Fibroblast of pulmonary artery (primary cell): ENCODE data around the gene TMC1.

Experiments used
- DNase-seq: peaks from one replicate; pipeline ENCODE4 v3.0.0-alpha.2; 2010; ENCODE audit warnings: low read depth
- H3K4me3 ChIP-seq: replicated peaks from 2 replicates; pipeline ENCODE4 v1.5.1; 2011; ENCODE audit warnings: low read depth, mild to moderate bottlenecking, control low read depth, low read length, moderate library complexity
- TF ChIP-seq, protein P1 (sequence below): IDR thresholded peaks from 2 replicates; pipeline ENCODE4 v1.5.1; 2011; ENCODE audit warnings: mild to moderate bottlenecking, control low read depth, low read length, inconsistent platforms; ENCODE audit errors: missing control alignments

Gene TMC1

DNA sequence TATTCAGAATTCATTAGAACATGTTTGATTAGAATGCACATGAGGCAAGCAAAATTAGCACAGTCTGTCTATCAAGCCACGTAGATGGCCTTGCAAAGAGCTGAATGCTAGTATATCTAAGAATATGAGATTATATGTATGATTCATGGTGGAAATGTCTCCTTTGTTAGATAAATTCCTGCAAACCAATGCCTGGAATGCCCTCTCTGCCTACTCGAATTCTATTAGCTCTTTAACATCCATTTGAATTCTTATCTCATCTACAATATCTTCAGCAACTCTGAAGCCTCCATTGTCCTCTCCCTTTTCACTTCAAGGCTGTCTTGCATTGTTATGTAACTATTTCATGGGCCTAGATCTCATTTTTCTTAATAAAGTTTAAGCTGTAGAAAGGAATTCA lies 205.5 kb downstream of the TMC1 start:
- TF ChIP-seq, protein P1, sequence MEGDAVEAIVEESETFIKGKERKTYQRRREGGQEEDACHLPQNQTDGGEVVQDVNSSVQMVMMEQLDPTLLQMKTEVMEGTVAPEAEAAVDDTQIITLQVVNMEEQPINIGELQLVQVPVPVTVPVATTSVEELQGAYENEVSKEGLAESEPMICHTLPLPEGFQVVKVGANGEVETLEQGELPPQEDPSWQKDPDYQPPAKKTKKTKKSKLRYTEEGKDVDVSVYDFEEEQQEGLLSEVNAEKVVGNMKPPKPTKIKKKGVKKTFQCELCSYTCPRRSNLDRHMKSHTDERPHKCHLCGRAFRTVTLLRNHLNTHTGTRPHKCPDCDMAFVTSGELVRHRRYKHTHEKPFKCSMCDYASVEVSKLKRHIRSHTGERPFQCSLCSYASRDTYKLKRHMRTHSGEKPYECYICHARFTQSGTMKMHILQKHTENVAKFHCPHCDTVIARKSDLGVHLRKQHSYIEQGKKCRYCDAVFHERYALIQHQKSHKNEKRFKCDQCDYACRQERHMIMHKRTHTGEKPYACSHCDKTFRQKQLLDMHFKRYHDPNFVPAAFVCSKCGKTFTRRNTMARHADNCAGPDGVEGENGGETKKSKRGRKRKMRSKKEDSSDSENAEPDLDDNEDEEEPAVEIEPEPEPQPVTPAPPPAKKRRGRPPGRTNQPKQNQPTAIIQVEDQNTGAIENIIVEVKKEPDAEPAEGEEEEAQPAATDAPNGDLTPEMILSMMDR: no peak
- H3K4me3 ChIP-seq: no peak overlapping the region
- DNase-seq: peak; percentile 11

DNA sequence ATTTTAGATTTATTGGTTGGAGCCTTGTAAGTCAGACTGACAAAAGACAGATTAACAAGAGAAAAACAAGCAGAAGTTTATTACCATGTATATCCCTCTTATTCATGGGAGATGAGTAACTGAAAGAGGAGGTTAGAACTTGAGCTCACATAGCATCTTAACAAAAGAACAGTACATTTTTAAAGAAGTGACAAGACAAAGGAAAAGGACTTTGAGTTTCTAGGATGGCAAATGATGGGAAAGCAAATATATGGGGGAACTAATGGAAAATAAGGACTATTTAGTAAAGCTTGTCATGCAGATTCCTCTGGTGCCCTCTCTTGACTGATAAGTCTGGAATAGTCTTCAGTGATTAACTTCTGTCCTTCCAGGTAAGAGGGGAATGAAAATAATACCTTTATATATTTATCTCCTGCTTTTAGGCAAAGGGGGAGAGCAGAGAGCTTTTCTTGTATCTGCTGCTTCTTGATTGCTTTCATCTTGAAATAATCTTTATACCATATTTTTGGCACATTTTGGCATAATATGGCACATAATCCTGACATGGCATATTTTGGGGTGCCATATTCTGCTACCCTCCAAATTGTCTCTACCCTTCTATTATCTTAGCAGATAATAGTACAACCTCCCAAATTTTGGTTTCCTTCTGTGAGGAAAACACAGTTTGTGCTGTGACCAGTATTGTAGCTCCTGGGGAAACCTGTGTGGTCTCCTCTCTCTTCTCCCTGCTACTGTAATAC lies 206.8 kb downstream of the TMC1 start:
- H3K4me3 ChIP-seq: no peak overlapping the region
- TF ChIP-seq, protein P1: no peak
- DNase-seq: no peak

DNA sequence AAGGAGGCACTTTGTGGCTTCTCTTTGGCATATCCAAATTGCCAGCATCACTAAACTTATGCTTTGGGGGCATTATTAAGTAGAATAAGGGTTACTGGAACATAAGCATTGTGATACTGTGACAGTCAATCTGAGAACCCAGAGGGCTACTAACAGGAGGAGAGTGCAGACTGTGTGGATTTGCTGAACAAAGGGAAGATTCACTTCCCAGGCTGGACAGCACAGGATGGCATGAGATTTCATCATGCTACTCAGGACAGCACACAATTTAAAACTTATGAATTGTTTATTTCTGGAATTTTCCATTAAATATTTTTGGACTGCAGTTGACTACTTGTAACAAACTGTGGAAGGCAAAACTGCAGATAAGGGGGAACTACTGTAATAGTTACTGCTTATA lies 212.5 kb downstream of the TMC1 start:
- no peak overlapping the region for H3K4me3 ChIP-seq
- no peak for DNase-seq
- TF ChIP-seq, protein P1: no peak

DNA sequence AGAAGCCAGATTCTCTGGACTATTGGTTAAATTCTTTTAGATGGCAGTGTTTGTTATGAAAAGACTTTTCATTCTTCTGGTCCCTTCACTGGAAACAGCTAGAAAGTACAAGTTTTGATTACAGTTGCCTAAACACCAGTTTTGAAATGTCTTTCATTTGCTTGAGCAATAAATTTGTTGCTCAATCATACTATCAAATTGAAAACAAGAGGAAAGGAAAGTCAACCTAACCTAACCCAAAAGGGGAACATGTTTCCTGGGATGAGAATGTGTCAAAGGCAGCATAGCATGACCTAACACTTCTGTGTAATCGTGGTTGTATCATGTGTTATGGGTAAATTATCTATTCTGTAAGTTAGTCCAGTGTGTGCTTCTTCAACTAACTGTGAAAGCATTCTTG lies 213.2 kb downstream of the TMC1 start:
- H3K4me3 ChIP-seq: no peak overlapping the region
- peak; percentile 10 for DNase-seq
- TF ChIP-seq, protein P1: no peak

DNA sequence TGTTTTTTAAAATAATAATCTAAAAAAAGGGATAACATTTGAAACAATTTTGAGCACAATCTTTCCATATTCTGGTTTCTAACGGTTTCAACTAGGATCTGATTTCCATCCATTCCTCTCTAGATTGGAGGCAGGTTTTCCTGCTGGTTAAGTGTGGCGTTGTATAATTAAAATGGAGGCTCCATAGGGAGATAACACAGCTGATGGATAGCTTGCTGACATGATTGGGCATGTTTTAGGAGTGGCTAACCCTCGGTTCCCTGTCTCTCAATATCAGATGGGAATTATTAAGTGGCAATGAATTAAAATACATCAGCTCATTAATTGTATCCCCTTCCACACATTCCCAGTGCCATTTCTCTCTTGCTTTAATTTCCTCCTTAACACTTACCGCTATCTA lies 222.4 kb downstream of the TMC1 start:
- DNase-seq: no peak
- TF ChIP-seq, protein P1: no peak
- no peak overlapping the region for H3K4me3 ChIP-seq

DNA sequence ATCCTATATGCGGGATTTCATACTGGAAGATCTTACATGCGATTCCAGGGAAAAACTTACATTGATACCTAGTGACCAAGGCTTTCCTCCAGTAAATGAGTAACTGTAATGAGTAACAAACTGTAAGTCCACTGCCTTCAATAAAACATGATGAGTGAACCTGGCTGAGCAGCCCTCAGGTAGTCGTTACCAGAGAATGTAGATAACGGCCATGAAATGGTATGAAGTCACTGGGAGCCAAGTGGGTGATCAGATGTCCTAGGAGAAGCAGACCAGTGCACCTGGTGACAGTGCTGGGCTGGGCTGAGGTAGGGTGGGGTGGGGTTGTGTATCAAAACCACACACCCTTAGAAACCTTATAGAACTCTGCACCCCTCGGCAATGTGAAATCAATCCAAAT lies 227.9 kb downstream of the TMC1 start:
- TF ChIP-seq, protein P1: no peak
- no peak overlapping the region for H3K4me3 ChIP-seq
- DNase-seq: no peak

DNA sequence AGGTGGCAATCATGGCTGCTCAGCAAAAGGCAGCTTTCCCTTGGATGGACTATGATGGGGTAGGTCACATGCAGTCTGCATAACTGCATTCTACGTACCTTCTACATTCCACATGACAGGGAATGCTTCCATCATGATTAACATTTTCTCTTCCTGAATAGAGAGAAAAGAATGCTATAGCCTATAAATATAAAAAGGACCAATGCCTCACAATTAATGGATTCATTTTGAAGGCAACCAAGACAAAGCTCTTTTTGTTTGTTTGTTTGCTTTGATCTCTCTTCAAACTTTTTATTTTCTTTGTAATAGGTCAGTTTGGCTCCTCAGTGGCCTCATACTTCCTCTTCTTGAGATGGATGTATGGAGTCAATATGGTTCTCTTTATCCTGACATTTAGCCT lies 230.1 kb downstream of the TMC1 start:
- DNase-seq: no peak
- no peak overlapping the region for H3K4me3 ChIP-seq
- TF ChIP-seq, protein P1: no peak
